Loucy (cell line): Measurements from ENCODE around the gene APOO.

ENCODE experiments used
- H2AFZ ChIP-seq: fragments of 200-600 bp; sonication (generic); 2 replicates; pipeline ENCODE4 v1.6.0; 2016; ENCODE audit warnings: antibody characterized with exemption, mild to moderate bottlenecking, low read length, moderate library complexity
- H3F3A ChIP-seq: fragments of 200-600 bp; 2 replicates; pipeline ENCODE4 v1.6.0; 2016; ENCODE audit warnings: antibody characterized with exemption, low read depth, mild to moderate bottlenecking
- H3K27me3 ChIP-seq: fragments of 200-600 bp; sonication (generic); 2 replicates; pipeline ENCODE4 v1.6.1; 2014; ENCODE audit warnings: low read length, mild to moderate bottlenecking; ENCODE audit not compliant: insufficient read depth, poor library complexity, severe bottlenecking
- H3K36me3 ChIP-seq: fragments of 200-600 bp; sonication (generic); 2 replicates; pipeline ENCODE4 v1.6.1; 2016; ENCODE audit warnings: low read length; ENCODE audit not compliant: insufficient read depth
- H3K4me1 ChIP-seq: fragments of 200-600 bp; sonication (generic); 2 replicates; pipeline ENCODE4 v1.5.1; 2014; ENCODE audit warnings: low read length, mild to moderate bottlenecking; ENCODE audit not compliant: insufficient read depth, poor library complexity, severe bottlenecking
- H3K4me2 ChIP-seq: fragments of 200-600 bp; sonication (generic); 2 replicates; pipeline ENCODE4 v1.6.0; 2014; ENCODE audit warnings: antibody characterized with exemption, low read length, low read depth, mild to moderate bottlenecking; ENCODE audit not compliant: poor library complexity, severe bottlenecking
- H3K4me3 ChIP-seq: fragments of 200-600 bp; sonication (generic); 2 replicates; pipeline ENCODE4 v1.5.1; 2014; ENCODE audit warnings: low read length, mild to moderate bottlenecking, mixed read lengths; ENCODE audit not compliant: poor library complexity, severe bottlenecking
- H3K79me2 ChIP-seq: fragments of 200-600 bp; sonication (generic); 2 replicates; pipeline ENCODE4 v1.6.1; 2014; ENCODE audit warnings: low read length; ENCODE audit not compliant: insufficient read depth
- H3K9ac ChIP-seq: fragments of 200-600 bp; sonication (generic); 2 replicates; pipeline ENCODE4 v1.6.0; 2014; ENCODE audit warnings: mild to moderate bottlenecking, low read depth, low read length, moderate library complexity; ENCODE audit not compliant: poor library complexity, severe bottlenecking
- H3K9me2 ChIP-seq: fragments of 200-600 bp; sonication (generic); replicated peaks from 2 replicates; pipeline ENCODE4 v1.6.1; 2016; ENCODE audit warnings: low read depth, low read length, mixed read lengths
- H3K9me3 ChIP-seq: fragments of 200-600 bp; sonication (generic); 2 replicates; pipeline ENCODE4 v1.6.1; 2014; ENCODE audit warnings: mild to moderate bottlenecking, antibody characterized with exemption, low read length, low read depth; ENCODE audit not compliant: insufficient read depth
- H4K20me1 ChIP-seq: fragments of 200-600 bp; sonication (generic); 2 replicates; pipeline ENCODE4 v1.6.0; 2014; ENCODE audit warnings: antibody characterized with exemption, low read length, mild to moderate bottlenecking; ENCODE audit not compliant: insufficient read depth, poor library complexity, severe bottlenecking
- CTCF ChIP-seq: fragments of 200-600 bp; sonication (generic); conservative IDR thresholded peaks from 2 replicates; pipeline ENCODE4 v1.5.1; 2014; ENCODE audit warnings: mild to moderate bottlenecking, antibody characterized with exemption, low read length
- EZH2phosphoT487 ChIP-seq: fragments of 200-600 bp; IDR thresholded peaks from 2 replicates; pipeline ENCODE4 v1.6.1; 2018; ENCODE audit warnings: antibody characterized with exemption, mild to moderate bottlenecking, moderate library complexity, borderline replicate concordance

Gene APOO

DNA sequence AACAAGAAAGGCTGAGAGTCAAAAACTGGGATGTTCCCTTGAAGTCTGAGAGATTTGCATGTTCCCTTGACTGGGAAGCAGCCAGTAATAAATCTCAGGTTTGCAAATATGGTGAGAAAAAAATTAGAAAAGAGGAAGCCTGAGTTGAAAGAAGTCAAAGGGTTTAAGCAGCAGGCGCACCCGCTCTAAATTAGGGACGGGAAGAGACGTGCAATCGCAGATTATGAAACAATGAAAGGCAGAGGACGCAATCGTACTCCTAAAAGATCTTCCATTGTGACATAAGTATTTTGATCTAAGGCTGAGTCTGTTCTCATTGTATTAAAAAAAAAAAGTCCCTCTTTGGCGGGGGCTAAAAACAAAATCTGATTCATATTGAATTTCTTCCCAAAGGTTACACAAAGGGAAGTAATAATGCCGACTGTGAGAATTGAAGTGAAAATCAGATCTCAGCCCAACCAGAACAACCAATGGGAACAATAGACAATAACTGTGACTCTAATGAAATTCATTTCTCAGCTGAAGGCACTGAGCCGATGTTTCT lies 96.6 kb downstream of the APOO start:
- Histone ChIP-seq H3K9me3 (no peaks in the 10 kb centered on the region), H3K79me2 (no peaks in the 10 kb centered on the region), H3K27me3 (no peaks in the 10 kb centered on the region), H3K4me2 (no peak overlapping the region), H3K9me2 (no peaks in the 10 kb centered on the region), H3F3A (no peaks in the 10 kb centered on the region), H3K36me3 (no peaks in the 10 kb centered on the region), H2AFZ (no peak overlapping the region), H3K4me3 (no peak overlapping the region), H3K9ac (no peak overlapping the region), H3K4me1 (no peaks in the 10 kb centered on the region), H4K20me1 (no peaks in the 10 kb centered on the region)
- no peak for TF ChIP-seq EZH2phosphoT487
- no peak for TF ChIP-seq CTCF

GRCh38 chrX:23810279-23810678 lies 97.5 kb downstream of the APOO start:
- Histone ChIP-seq H3K27me3 (no peaks in the 10 kb centered on the region), H3K9me3 (no peaks in the 10 kb centered on the region), H3F3A (no peaks in the 10 kb centered on the region), H2AFZ (no peak overlapping the region), H3K4me2 (no peak overlapping the region), H3K9ac (no peak overlapping the region), H3K36me3 (no peaks in the 10 kb centered on the region), H3K79me2 (no peaks in the 10 kb centered on the region), H3K9me2 (no peaks in the 10 kb centered on the region), H3K4me1 (no peaks in the 10 kb centered on the region), H4K20me1 (no peaks in the 10 kb centered on the region), H3K4me3 (no peak overlapping the region)
- TF ChIP-seq CTCF, result no peak
- TF ChIP-seq EZH2phosphoT487, result no peak

DNA sequence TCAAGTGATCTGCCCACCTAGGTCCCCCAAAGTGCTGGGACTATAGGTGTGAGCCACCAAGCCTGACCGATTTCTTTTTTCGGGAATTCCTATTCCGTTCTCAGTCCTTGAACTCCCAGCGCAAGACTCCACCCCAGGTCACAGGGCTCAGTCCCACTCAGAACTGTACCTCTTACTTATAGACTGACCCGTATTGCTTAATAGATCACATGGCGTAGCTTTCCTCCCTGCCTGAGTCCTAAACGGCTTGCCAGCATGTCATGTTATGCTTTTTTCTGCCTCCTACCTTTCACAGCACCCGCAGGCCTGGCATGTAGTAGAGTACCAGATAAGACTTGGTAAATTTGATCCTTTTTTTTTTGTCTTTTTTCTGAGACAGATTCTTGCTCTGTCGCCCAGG lies 102.3 kb downstream of the APOO start:
- Histone ChIP-seq H3K9me3 (no peaks in the 10 kb centered on the region), H3K4me1 (no peaks in the 10 kb centered on the region), H3F3A (no peaks in the 10 kb centered on the region), H3K9me2 (no peaks in the 10 kb centered on the region), H3K36me3 (no peaks in the 10 kb centered on the region), H3K4me3 (no peak overlapping the region), H3K4me2 (no peak overlapping the region), H3K79me2 (no peaks in the 10 kb centered on the region), H2AFZ (no peak overlapping the region), H3K9ac (no peak overlapping the region), H3K27me3 (no peaks in the 10 kb centered on the region), H4K20me1 (no peaks in the 10 kb centered on the region)
- TF ChIP-seq EZH2phosphoT487 (no peak), CTCF (no peak)
